Embryonic facial prominence (tissue), 1 donor: ENCODE data around the gene UCK1.

Source experiments
- DNase-seq: peaks from one replicate; pipeline ENCODE4 v3.0.0-alpha.2; 2016; ENCODE audit errors: extremely low spot score

The UCK1 gene

DNA sequence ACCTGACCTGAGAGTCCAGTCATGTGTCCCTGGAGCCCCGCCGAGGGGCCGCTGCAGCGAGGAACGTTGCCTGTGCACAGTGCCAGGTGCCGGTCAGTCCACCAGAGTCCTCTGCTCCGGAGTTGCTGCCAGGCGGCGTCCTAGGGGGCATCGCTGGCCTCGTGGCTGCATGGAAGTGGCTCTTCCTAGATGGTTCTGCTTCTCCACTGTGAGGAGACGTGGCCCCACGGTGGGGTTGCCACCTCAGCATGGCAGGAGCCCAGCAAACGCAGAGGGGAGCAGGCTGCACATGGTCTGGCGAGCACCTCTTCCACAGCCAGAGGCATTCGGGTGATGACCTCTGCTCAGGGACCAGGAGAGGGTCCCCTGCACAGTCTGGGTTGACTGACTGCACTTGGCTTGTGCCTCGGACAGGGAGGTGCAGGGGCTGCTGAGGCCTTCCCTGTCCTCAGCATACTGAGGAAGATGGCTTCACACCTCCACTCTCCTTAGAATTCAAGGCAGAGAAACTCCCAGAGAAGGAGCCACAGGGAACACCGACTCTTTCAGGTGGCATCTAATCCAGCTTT, 54.2 kb downstream of the UCK1 start:
- DNase-seq = no peak

DNA sequence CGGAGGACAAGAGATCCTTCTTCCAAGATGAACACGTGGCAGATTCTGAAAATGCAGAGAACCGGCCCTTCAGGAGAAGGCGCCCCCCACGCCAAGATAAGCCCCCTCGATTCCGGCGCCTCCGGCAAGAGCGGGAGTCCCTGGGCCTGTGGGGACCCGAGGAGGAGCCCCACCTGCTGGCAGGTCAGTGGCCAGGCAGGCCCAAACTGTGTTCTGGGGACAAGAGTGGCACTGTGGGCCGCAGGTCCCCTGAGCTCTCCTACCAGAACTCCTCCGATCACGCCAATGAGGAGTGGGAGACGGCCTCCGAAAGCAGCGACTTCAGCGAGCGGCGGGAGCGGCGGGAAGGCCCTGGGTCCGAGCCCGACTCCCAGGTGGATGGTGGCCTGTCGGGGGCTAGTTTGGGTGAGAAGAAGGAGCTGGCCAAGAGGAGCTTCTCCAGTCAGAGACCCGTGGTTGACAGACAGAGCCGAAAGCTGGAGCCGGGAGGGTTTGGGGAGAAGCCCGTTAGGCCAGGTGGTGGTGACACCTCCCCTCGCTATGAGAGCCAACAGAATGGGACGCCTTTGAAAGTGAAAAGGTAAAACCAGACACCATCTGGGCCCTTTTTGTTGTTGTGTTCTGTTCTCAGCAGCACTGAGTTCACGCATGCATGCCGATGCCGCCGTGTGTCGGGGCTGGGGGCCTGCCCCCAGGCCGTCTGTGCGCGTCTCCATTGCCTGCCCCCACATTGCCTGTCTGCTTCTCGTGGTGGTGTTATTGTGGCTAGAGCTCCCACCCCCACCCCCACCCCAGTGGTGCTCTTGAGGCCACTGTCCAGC, 54.9 kb downstream of the UCK1 start:
- DNase-seq = no peak

DNA sequence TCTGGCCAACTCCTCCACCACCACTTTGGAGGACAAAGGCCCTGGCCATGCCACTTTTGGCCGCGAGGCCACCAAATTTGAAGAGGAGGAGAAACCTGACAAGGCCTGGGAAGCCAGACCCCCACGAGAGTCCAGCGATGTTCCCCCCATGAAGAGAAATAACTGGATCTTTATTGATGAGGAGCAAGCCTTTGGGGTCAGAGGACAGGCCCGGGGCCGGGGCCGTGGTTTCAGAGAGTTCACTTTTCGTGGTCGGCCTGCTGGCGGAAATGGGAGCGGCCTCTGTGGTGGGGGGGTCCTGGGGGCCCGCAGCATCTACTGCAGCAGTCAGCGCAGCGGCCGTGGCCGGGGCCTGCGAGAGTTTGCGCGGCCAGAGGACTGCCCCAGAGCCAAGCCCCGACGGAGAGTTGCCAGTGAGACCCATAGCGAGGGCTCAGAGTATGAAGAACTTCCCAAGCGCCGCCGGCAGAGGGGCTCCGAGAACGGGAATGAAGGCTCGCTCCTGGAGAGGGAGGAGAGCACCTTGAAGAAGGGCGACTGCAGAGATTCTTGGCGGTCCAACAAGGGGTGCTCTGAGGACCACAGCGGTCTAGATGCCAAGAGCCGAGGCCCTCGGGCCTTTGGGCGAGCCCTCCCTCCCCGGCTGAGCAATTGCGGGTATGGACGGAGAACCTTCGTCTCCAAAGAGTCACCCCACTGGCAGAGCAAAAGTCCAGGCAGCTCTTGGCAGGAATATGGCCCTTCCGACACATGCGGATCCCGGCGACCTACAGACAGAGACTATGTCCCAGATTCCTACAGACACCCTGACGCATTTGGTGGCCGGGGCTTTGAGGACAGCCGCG, 55.7 kb downstream of the UCK1 start:
- DNase-seq = no peak

DNA sequence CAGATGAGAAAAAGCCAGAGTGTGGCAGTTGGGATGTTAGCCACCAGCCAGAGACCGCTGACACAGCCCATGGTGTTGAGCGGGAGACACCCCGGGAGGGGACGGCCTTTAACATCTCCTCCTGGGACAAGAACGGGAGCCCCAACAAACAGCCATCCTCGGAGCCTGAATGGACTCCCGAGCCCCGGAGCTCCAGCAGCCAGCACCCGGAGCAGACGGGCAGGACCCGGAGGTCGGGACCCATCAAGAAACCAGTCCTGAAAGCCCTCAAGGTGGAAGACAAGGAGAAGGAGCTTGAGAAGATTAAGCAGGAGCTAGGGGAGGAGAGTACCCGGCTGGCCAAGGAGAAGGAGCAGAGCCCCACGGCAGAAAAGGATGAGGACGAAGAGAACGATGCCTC, 56.4 kb downstream of the UCK1 start:
- no peak for DNase-seq

DNA sequence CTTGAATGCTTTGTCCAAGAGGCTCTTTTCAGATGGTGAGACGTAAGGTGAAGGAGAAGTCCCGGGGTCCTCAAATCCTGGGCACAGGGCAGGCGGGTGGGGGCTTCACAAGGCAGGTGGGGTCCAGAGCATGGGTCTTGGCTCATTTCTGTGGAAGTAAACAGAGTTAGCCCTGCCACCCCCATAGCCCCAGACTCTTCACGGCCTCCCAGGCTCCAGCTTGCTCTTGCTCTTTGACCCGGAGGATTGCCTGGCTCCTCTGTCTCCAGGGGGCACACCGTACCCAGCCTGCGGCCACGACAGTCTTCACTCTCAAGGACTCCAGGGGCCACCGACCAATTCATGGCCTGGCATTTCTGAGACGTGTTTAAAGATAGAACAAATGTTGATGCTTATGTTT, 57.2 kb downstream of the UCK1 start:
- no peak for DNase-seq
